Common myeloid progenitor, CD34-positive (primary cell): Measurements from ENCODE around the gene AMPD2.

Experiments
- CTCF ChIA-PET: fragments of 350-600 bp; sonication (Branson Sonifier 250); formaldehyde crosslinking; loops from one replicate; lab custom pipeline; 2021; ENCODE audit warnings: antibody characterized with exemption; lab: Charles Lee
- POLR2A ChIA-PET: fragments of 350-600 bp; sonication (Branson Sonifier 250); formaldehyde crosslinking; loops from one replicate; lab custom pipeline; 2021; ENCODE audit warnings: antibody characterized with exemption; lab: Charles Lee
- DNase-seq, 3 donors: peaks; one replicate each; pipeline versions ENCODE4 v3.0.0 to v3.0.0-alpha.2; 2013
- H3K27ac ChIP-seq, 2 experiments: 1 replicate in 1 of 2; 2 replicates in 1 of 2; pipeline ENCODE4 v1.7.0; 2013; ENCODE audit warnings: inconsistent platforms in 2 of 2, low read length in 2 of 2, mild to moderate bottlenecking in 2 of 2, low read depth in 1 of 2, moderate library complexity in 1 of 2; ENCODE audit not compliant: severe bottlenecking in 2 of 2, insufficient read depth in 1 of 2, poor library complexity in 1 of 2
- H3K27me3 ChIP-seq, 5 experiments: replicated peaks in 2 of 5; 1 replicate in 3 of 5; 2 replicates in 2 of 5; pipeline versions ENCODE4 v1.6.1 to v1.7.0; 2013; ENCODE audit warnings: low read length in 4 of 5, mild to moderate bottlenecking in 2 of 5, moderate library complexity in 2 of 5, inconsistent platforms in 1 of 5; ENCODE audit not compliant: insufficient read depth in 5 of 5, control insufficient read depth in 4 of 5
- H3K36me3 ChIP-seq, 4 experiments: 1 replicate in 2 of 4; 2 replicates in 2 of 4; pipeline versions ENCODE4 v1.6.1 to v1.7.0; 2013; ENCODE audit warnings: low read length in 3 of 4, control low read depth in 1 of 4, mild to moderate bottlenecking in 1 of 4; ENCODE audit not compliant: control insufficient read depth in 4 of 4, insufficient read depth in 4 of 4
- H3K4me1 ChIP-seq, 4 experiments: 1 replicate in 3 of 4; 2 replicates in 1 of 4; pipeline versions ENCODE4 v1.6.1 to v1.7.1; 2013; ENCODE audit warnings: low read length in 3 of 4, mild to moderate bottlenecking in 3 of 4, control low read depth in 1 of 4, inconsistent platforms in 1 of 4, moderate library complexity in 1 of 4; ENCODE audit not compliant: control insufficient read depth in 4 of 4, insufficient read depth in 4 of 4; ENCODE audit errors: control extremely low read depth in 1 of 4
- H3K4me3 ChIP-seq, 7 experiments: 1 replicate in 4 of 7; 2 replicates in 3 of 7; pipeline versions ENCODE4 v1.5.1 to v1.7.0; 2013; ENCODE audit warnings: mild to moderate bottlenecking in 7 of 7, low read length in 6 of 7, moderate library complexity in 6 of 7, inconsistent platforms in 2 of 7, low read depth in 2 of 7, control low read depth in 1 of 7; ENCODE audit not compliant: insufficient read depth in 4 of 7, control insufficient read depth in 1 of 7; ENCODE audit errors: extremely low read depth in 1 of 7
- H3K9me3 ChIP-seq, 5 experiments: 1 replicate in 4 of 5; 2 replicates in 1 of 5; pipeline versions ENCODE4 v1.6.1 to v1.7.1; 2013; ENCODE audit warnings: low read length in 4 of 5, mild to moderate bottlenecking in 2 of 5, inconsistent platforms in 1 of 5, low read depth in 1 of 5, moderate library complexity in 1 of 5; ENCODE audit not compliant: control insufficient read depth in 4 of 5, insufficient read depth in 2 of 5; ENCODE audit errors: control extremely low read depth in 1 of 5
- WGBS: methylation state at CpG from one replicate; pipeline ENCODE4 v1.1.5; 2013; ENCODE audit not compliant: insufficient coverage; 5-methylcytosine and 5-hydroxymethylcytosine counted together

The AMPD2 gene

GRCh38 chr1:109632671-109633346 is 13.2 kb downstream of the AMPD2 start:
- ChIA-PET POLR2A (interaction anchor here (1.8 kb wide), 1 partner anchor 8 kb away, joined by 4 read pairs; no protein-coding TSS in a partner anchor), CTCF (interaction anchor here (0.8 to 25.8 kb wide), 11 partner anchors 9 to 145 kb away, joined by 3 to 430 read pairs (median 3); partner anchors contain the start of genes GNAI3, GPR61 and GSTM4)
- Histone ChIP-seq H3K27ac (peak overlapping the region in 1 of 2 experiments; percentile 14), H3K9me3 (no peaks in the 10 kb centered on the region), H3K36me3 (peaks cover 17 to 49% (median 41%) of the 10 kb centered on the region in 4 experiments), H3K4me3 (no peak overlapping the region), H3K4me1 (peaks cover 0 to 7% (median 4%) of the 10 kb centered on the region in 4 experiments), H3K27me3 (no peaks in the 10 kb centered on the region)
- no peak for DNase-seq
- 100% methylated on average over 2 of the region's 5 CpGs for WGBS

- H3K27ac ChIP-seq: no peak overlapping the region
- ChIA-PET CTCF (interaction anchor here (0.8 to 25.8 kb wide), 6 partner anchors 12 to 144 kb away, joined by 3 to 430 read pairs (median 156); partner anchors contain the start of genes GNAI3, GPR61 and GSTM4), POLR2A (no interaction called here)
- DNase-seq: no peak
- H3K27me3 ChIP-seq: no peaks in the 10 kb centered on the region
- no peak overlapping the region for H3K4me3 ChIP-seq
- no peaks in the 10 kb centered on the region for H3K9me3 ChIP-seq
- H3K4me1 ChIP-seq: peaks cover 0 to 9% (median 4%) of the 10 kb centered on the region in 4 experiments
- peaks cover 7 to 34% (median 28%) of the 10 kb centered on the region in 4 experiments for H3K36me3 ChIP-seq
- 82% methylated on average over 4 of the region's 6 CpGs for WGBS
Measured at GRCh38 chr1:109634292-109634691, 14.7 kb downstream of the AMPD2 start.

GRCh38 chr1:109634771-109635750 is 15.4 kb downstream of the AMPD2 start:
- H3K9me3 ChIP-seq: no peaks in the 10 kb centered on the region
- 60% methylated on average over 2 of the region's 13 CpGs for WGBS
- no peak overlapping the region for H3K4me3 ChIP-seq
- H3K4me1 ChIP-seq: peaks cover 0 to 15% (median 8%) of the 10 kb centered on the region in 4 experiments
- no peak overlapping the region for H3K27ac ChIP-seq
- peaks cover 4 to 27% (median 21%) of the 10 kb centered on the region in 4 experiments for H3K36me3 ChIP-seq
- ChIA-PET POLR2A (interaction anchor here (1.1 kb wide), 1 partner anchor 87 kb away, joined by 3 read pairs; no protein-coding TSS in a partner anchor), CTCF (interaction anchor here (0.8 to 25.8 kb wide), 11 partner anchors 11 to 376 kb away, joined by 3 to 430 read pairs (median 6); partner anchors contain the start of genes GNAI3, GPR61 and GSTM4)
- peak in 1 of 3 donors; percentile 41 for DNase-seq
- H3K27me3 ChIP-seq: no peaks in the 10 kb centered on the region

- Histone ChIP-seq H3K36me3 (peaks cover 4 to 21% (median 16%) of the 10 kb centered on the region in 4 experiments), H3K4me1 (peaks cover 0 to 23% (median 12%) of the 10 kb centered on the region in 4 experiments), H3K27ac (no peak overlapping the region), H3K9me3 (no peaks in the 10 kb centered on the region), H3K27me3 (no peaks in the 10 kb centered on the region), H3K4me3 (no peak overlapping the region)
- CTCF ChIA-PET: interaction anchor here (0.9 to 25.8 kb wide), 10 partner anchors 12 to 376 kb away, joined by 3 to 430 read pairs (median 16); partner anchors contain the start of genes CYB561D1, GNAI3, GPR61 and GSTM4
- POLR2A ChIA-PET: interaction anchor here (1.1 kb wide), 1 partner anchor 88 kb away, joined by 3 read pairs; no protein-coding TSS in a partner anchor
- 89% methylated on average over 2 of the region's 2 CpGs for WGBS
- DNase-seq: no peak
Measured at GRCh38 chr1:109635862-109636200, 16.2 kb downstream of the AMPD2 start.

GRCh38 chr1:109636201-109636952 is 16.7 kb downstream of the AMPD2 start:
- Histone ChIP-seq H3K27me3 (no peaks in the 10 kb centered on the region), H3K4me3 (no peak overlapping the region), H3K27ac (no peak overlapping the region), H3K9me3 (no peaks in the 10 kb centered on the region), H3K36me3 (peaks cover 0 to 16% (median 11%) of the 10 kb centered on the region in 4 experiments), H3K4me1 (peaks cover 0 to 28% (median 13%) of the 10 kb centered on the region in 4 experiments)
- 85% methylated on average over 5 of the region's 9 CpGs for WGBS
- ChIA-PET POLR2A (interaction anchor here (0.9 to 1.1 kb wide), 2 partner anchors 88 to 126 kb away, joined by 3 read pairs; no protein-coding TSS in a partner anchor), CTCF (interaction anchor here (0.6 to 25.8 kb wide), 13 partner anchors 9 to 615 kb away, joined by 3 to 430 read pairs (median 6); partner anchors contain the start of genes AHCYL1, CYB561D1, GNAI3 and GPR61)
- DNase-seq: no peak

GRCh38 chr1:109637446-109637845 is 17.8 kb downstream of the AMPD2 start:
- H3K27ac ChIP-seq: no peak overlapping the region
- no peak overlapping the region for H3K4me3 ChIP-seq
- no peaks in the 10 kb centered on the region for H3K27me3 ChIP-seq
- no peaks in the 10 kb centered on the region for H3K9me3 ChIP-seq
- DNase-seq: no peak
- H3K36me3 ChIP-seq: peaks cover 0 to 5% (median 2%) of the 10 kb centered on the region in 4 experiments
- 100% methylated on average over 6 of the region's 7 CpGs for WGBS
- ChIA-PET CTCF (interaction anchor here (1.0 to 25.8 kb wide), 10 partner anchors 7 to 346 kb away, joined by 3 to 430 read pairs (median 44); partner anchors contain the start of genes AHCYL1, CYB561D1, GNAI3 and GPR61), POLR2A (interaction anchor here (0.9 kb wide), 1 partner anchor 125 kb away, joined by 3 read pairs; no protein-coding TSS in a partner anchor)
- H3K4me1 ChIP-seq: peaks cover 0 to 33% (median 13%) of the 10 kb centered on the region in 4 experiments
